Measurements from ENCODE around the gene DEGS1.

The DEGS1 gene

GRCh38 chr1:224213438-224214119 is 30.5 kb downstream of the DEGS1 start:
- TF ChIP-seq, protein P1, sequence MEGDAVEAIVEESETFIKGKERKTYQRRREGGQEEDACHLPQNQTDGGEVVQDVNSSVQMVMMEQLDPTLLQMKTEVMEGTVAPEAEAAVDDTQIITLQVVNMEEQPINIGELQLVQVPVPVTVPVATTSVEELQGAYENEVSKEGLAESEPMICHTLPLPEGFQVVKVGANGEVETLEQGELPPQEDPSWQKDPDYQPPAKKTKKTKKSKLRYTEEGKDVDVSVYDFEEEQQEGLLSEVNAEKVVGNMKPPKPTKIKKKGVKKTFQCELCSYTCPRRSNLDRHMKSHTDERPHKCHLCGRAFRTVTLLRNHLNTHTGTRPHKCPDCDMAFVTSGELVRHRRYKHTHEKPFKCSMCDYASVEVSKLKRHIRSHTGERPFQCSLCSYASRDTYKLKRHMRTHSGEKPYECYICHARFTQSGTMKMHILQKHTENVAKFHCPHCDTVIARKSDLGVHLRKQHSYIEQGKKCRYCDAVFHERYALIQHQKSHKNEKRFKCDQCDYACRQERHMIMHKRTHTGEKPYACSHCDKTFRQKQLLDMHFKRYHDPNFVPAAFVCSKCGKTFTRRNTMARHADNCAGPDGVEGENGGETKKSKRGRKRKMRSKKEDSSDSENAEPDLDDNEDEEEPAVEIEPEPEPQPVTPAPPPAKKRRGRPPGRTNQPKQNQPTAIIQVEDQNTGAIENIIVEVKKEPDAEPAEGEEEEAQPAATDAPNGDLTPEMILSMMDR (conservative IDR thresholded peaks at IDR 0.05; ENCODE audit: low read length): no peak
- no peak for DNase-seq (ENCODE audit: low read depth)
- no peak overlapping the region for H3K4me3 ChIP-seq (ENCODE audit: low read length)

GRCh38 chr1:224216382-224216781 is 33.3 kb downstream of the DEGS1 start:
- H3K4me3 ChIP-seq (ENCODE audit: low read length): no peak overlapping the region
- DNase-seq (ENCODE audit: low read depth): no peak
- TF ChIP-seq, protein P1 (conservative IDR thresholded peaks at IDR 0.05; ENCODE audit: low read length): no peak

DNA sequence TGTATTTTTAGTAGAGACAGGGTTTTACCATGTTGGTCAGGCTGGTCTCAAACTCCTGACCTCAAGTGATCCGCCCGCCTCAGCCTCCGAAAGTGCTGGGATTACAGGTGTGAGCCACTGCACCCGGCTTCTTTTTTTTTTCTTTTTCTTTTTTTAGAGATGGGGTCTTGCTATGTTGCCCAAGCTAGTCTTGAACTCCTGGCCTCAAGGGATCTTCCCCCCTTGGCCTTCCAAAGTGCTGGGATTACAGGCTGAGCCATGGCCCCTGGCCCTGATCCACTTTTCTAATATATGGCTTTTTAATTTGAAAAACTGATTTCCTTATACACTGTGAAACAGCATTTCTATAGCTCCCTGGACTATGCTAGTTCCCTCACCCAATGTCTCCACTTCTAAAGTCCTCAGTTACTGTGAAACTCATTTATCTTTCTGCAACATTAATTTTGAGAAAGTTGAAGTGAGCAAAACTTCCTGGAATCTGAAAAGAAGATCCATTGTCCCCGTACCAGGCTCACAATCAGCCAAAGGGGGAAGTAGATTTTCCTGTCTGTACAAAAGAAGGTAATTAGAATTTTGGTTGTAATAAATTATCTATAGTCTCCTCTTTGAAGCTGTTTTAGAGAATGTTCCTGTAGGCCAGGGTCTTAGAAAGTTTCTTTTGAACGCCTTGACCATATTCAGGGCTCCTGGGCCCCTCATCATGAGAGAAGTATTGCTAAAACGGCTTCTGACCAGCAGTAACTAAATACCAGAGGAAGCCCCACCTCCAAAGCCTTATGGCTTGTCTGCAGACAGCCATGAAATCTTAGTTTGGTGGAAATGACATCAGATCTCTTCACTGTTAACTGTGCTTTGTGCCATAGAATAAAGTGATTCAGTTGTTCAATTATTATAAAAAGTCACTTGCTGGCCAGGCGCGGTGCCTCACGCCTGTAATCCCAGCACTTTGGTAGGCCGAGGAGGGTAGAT is 34.9 kb downstream of the DEGS1 start:
- TF ChIP-seq, protein P1 (conservative IDR thresholded peaks at IDR 0.05; ENCODE audit: low read length): no peak
- DNase-seq (ENCODE audit: low read depth): no peak

DNA sequence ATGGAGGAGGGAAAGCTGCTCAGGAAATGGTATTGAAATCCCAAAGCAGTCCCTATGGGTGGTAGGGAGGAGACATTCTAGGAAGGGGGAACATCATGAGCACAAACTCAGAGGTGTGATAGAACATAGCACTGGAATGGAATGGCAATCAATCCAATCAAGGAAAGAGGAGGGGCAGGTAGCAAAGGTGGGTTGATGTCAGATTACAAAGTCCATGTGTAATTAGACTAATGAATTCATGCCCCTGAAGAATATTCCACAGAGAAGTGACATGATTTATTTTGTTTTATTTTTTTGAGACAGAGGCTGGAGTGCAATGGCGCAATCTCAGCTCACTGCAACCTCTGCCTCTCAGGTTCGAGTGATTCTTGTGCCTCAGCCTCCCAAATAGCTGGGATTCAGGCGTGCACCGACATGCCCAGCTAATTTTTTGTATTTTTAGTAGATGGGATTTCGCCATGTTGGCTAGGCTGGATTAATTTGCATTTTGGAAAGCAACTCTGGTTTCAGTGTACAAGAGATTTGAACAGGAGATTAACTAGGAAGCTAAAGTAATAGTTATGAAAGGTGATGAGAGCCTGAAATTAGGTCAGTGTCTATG is 36.1 kb downstream of the DEGS1 start:
- no peak for DNase-seq (ENCODE audit: low read depth)
- TF ChIP-seq, protein P1 (conservative IDR thresholded peaks at IDR 0.05; ENCODE audit: low read length): no peak
- no peak overlapping the region for H3K4me3 ChIP-seq (ENCODE audit: low read length)

More for the DNA sequence above, 34.9 kb downstream of the DEGS1 start:
- no peak overlapping the region for H3K4me3 ChIP-seq (ENCODE audit: low read length)

- DNase-seq (ENCODE audit: low read depth): no peak
- H3K4me3 ChIP-seq (ENCODE audit: low read length): no peak overlapping the region
- TF ChIP-seq, protein P1 (conservative IDR thresholded peaks at IDR 0.05; ENCODE audit: low read length): no peak
These were observed 36.6 kb downstream of the DEGS1 start for GRCh38 chr1:224219612-224220059.

DNA sequence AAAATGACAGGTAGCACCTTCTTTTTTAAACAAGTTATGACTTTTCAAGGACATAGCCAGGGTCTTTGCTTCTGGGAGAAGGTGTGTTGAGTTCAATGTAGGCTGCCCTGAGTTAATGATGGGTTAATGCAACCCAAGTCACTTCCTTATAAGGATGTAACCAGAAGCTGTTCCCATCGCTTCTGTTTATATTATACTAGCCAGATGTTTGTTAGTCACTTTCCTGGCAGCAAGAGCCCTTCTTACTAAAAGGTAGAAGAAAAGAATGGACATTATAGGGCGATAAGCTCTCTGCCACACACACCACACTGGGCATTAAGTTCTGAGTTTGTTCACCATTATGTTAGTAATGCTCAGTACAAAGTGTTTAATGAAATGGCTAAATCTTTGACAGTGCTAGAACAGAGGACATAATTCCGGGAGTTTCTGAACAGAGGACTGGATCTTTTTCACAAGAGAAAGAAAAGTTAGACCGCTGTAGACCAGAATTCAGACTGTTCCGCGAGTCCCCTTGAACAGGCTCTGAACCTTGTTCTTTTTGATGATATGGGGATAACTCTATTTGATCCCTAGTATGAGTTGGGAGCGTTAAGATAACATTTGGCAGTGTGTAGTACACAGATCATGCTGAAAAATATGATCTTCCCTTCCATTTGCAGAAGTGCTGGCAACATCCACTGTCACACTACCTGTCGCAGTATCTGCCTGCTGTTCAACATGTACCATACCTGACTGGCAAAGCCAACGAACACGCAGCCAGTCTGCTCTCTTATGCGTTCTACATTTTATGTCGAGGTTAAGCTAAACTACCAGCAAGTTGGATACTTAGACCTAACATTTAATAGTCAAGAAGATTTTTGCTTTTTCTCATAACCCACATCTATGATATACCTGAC is 41.0 kb downstream of the DEGS1 start:
- peak; percentile 76 for DNase-seq (ENCODE audit: low read depth)
- H3K4me3 ChIP-seq (ENCODE audit: low read length): no peak overlapping the region
- TF ChIP-seq, protein P1 (conservative IDR thresholded peaks at IDR 0.05; ENCODE audit: low read length): no peak

All from AG10803 (cell line).